Thyroid gland (tissue), 4 donors: Measurements from ENCODE around the gene ALDH1A2. TPM values are rescaled to one million over a fixed set of nuclear protein-coding genes. Genes with fewer than 3 reads are reported as not detected.

Source experiments
- DNase-seq, 2 donors: peaks; one replicate each; pipeline ENCODE4 v3.0.0-alpha.2; 2019
- H3K27ac ChIP-seq, 3 donors: fragments of 200-600 bp; sonication (generic); 1 replicate in 2 of 3; 2 replicates in 1 of 3; pipeline ENCODE4 v1.5.1; 2016 to 2019; ENCODE audit warnings: mild to moderate bottlenecking in 1 of 3, moderate library complexity in 1 of 3
- H3K27me3 ChIP-seq: fragments of 200-600 bp; sonication (generic); one replicate; pipeline ENCODE4 v1.5.1; 2019
- H3K36me3 ChIP-seq, 2 donors: fragments of 200-600 bp; sonication (generic); one replicate each; pipeline ENCODE4 v1.5.1; 2016 to 2019
- H3K4me1 ChIP-seq, 2 donors: fragments of 200-600 bp; sonication (generic); one replicate each; pipeline ENCODE4 v1.5.1; 2017 to 2019
- H3K4me3 ChIP-seq, 3 donors: fragments of 200-600 bp; sonication (generic); replicated peaks in 1 of 3; 1 replicate in 2 of 3; 2 replicates in 1 of 3; pipeline ENCODE4 v1.5.1; 2016; ENCODE audit warnings: mild to moderate bottlenecking in 1 of 3
- H3K9me3 ChIP-seq: fragments of 200-600 bp; sonication (generic); one replicate; pipeline ENCODE4 v1.5.1; 2017
- POLR2A ChIP-seq, 2 donors: fragments of 450-650 bp; IDR thresholded peaks; one replicate each; pipeline ENCODE4 v1.6.1; 2017; ENCODE audit warnings: antibody characterized with exemption in 2 of 2, mild to moderate bottlenecking in 2 of 2, moderate library complexity in 1 of 2
- WGBS, 2 donors: methylation state at CpG; one replicate each; pipeline ENCODE4 v1.1.5; 2017; 5-methylcytosine and 5-hydroxymethylcytosine counted together
- intact Hi-C: fragments of 100-400 bp; cut with DNase I; formaldehyde crosslinking; loops from one replicate; pipeline ENCODE4 v1.15.1; 2023
- total RNA-seq, 4 donors: library from RNA; depleted of rRNA; stranded (reverse); fragments of >200 nt; gene quantifications; one replicate each; pipeline ENCODE4 v1.2.3, GENCODE V29; 2016
- TF ChIP-seq, protein P1 (sequence below), 6 experiments: fragments of 200-600 bp in 3 of 6; fragments of 450-650 bp in 3 of 6; sonication (generic) in 3 of 6; IDR thresholded peaks; one replicate each; pipeline ENCODE4 v1.5.1; 2016 to 2019; ENCODE audit warnings: antibody characterized with exemption in 6 of 6, mild to moderate bottlenecking in 2 of 6, inconsistent platforms in 1 of 6, moderate library complexity in 1 of 6

Gene ALDH1A2
- total RNA-seq, 4 donors from 2014 or later: 0.98 to 12.4 (median 7.3) TPM

- Histone ChIP-seq H3K27ac (no peak overlapping the region), H3K36me3 (no peaks in the 10 kb centered on the region), H3K27me3 (no peaks in the 10 kb centered on the region), H3K4me3 (no peak overlapping the region), H3K4me1 (peaks cover 0 to 3% of the 10 kb centered on the region in 2 donors), H3K9me3 (no peaks in the 10 kb centered on the region)
- TF ChIP-seq, protein P1, sequence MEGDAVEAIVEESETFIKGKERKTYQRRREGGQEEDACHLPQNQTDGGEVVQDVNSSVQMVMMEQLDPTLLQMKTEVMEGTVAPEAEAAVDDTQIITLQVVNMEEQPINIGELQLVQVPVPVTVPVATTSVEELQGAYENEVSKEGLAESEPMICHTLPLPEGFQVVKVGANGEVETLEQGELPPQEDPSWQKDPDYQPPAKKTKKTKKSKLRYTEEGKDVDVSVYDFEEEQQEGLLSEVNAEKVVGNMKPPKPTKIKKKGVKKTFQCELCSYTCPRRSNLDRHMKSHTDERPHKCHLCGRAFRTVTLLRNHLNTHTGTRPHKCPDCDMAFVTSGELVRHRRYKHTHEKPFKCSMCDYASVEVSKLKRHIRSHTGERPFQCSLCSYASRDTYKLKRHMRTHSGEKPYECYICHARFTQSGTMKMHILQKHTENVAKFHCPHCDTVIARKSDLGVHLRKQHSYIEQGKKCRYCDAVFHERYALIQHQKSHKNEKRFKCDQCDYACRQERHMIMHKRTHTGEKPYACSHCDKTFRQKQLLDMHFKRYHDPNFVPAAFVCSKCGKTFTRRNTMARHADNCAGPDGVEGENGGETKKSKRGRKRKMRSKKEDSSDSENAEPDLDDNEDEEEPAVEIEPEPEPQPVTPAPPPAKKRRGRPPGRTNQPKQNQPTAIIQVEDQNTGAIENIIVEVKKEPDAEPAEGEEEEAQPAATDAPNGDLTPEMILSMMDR (IDR thresholded peaks at IDR 0.05): no peak
- TF ChIP-seq POLR2A (IDR thresholded peaks at IDR 0.05): no peak
- intact Hi-C loops: no loop called here
- 82 to 90% methylated on average over 9 of the region's 9 CpGs for WGBS, 2 donors
- no peak for DNase-seq
Observed at GRCh38 chr15:57948351-57949289, 116.9 kb downstream of the ALDH1A2 start.

DNA sequence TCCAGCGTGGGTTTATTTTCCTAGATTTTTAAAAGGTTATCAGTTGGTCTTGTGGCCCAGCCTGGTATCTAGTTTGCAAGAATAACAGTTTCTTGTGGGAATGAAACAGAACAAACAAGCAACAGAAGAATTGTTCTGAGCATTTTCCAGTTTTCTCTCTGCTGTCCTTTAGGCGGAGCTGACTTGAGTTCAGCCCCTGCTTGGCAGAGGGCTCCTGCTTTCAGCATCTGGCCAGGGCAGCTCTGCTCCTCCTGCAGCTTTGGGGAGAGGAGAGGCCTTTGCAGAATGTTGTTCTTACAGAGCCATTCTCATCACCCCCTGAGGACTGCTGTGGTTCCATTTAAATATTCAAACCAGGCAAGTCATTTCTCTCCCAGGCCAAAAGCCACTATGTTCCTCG, 117.7 kb downstream of the ALDH1A2 start:
- H3K27ac ChIP-seq: no peak overlapping the region
- DNase-seq: no peak
- H3K4me3 ChIP-seq: no peak overlapping the region
- intact Hi-C loops: no loop called here
- H3K27me3 ChIP-seq: no peaks in the 10 kb centered on the region
- H3K9me3 ChIP-seq: no peaks in the 10 kb centered on the region
- no peaks in the 10 kb centered on the region for H3K36me3 ChIP-seq
- TF ChIP-seq, protein P1 (IDR thresholded peaks at IDR 0.05): no peak
- TF ChIP-seq POLR2A (IDR thresholded peaks at IDR 0.05): no peak
- WGBS, 2 donors: 55 to 64% methylated on average over 3 of the region's 3 CpGs
- peaks cover 0 to 3% of the 10 kb centered on the region in 2 donors for H3K4me1 ChIP-seq

GRCh38 chr15:57947282-57947681, 118.2 kb downstream of the ALDH1A2 start:
- no peaks in the 10 kb centered on the region for H3K9me3 ChIP-seq
- no peaks in the 10 kb centered on the region for H3K27me3 ChIP-seq
- no peak for DNase-seq
- TF ChIP-seq POLR2A (IDR thresholded peaks at IDR 0.05): no peak
- TF ChIP-seq, protein P1 (IDR thresholded peaks at IDR 0.05): no peak
- no peak overlapping the region for H3K4me3 ChIP-seq
- H3K27ac ChIP-seq: no peak overlapping the region
- H3K36me3 ChIP-seq: no peaks in the 10 kb centered on the region
- H3K4me1 ChIP-seq: peaks cover 0 to 3% of the 10 kb centered on the region in 2 donors
- intact Hi-C loops: no loop called here
- 79 to 81% methylated on average over 4 of the region's 4 CpGs for WGBS, 2 donors

GRCh38 chr15:57946491-57947048, 118.9 kb downstream of the ALDH1A2 start:
- Histone ChIP-seq H3K9me3 (no peaks in the 10 kb centered on the region), H3K27ac (no peak overlapping the region), H3K4me1 (peaks cover 0 to 3% of the 10 kb centered on the region in 2 donors), H3K27me3 (no peaks in the 10 kb centered on the region), H3K4me3 (no peak overlapping the region), H3K36me3 (no peaks in the 10 kb centered on the region)
- 89 to 90% methylated on average over 3 of the region's 3 CpGs for WGBS, 2 donors
- TF ChIP-seq POLR2A (IDR thresholded peaks at IDR 0.05): no peak
- TF ChIP-seq, protein P1 (IDR thresholded peaks at IDR 0.05): no peak
- DNase-seq: no peak
- intact Hi-C loops: no loop called here

DNA sequence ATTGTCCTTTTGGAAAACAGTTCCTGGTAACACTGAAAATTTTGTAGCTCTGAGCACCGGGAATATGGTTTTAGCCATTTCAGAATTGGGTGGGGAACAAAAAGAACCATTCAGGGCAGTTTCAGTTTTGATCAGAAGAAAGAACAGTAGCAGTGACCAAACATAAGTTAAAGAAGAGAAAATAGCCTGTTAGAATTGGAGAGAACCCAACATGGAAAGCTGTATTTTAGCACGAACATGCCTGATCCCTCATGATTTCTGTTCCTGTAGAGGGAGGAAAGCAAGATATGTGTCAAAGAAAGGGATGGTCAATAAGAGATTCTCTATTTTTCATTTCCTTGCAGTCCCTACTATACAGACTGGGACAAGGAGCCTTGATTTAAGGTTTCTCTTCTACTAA, 119.9 kb downstream of the ALDH1A2 start:
- intact Hi-C loops: no loop called here
- DNase-seq: no peak

More for the DNA sequence above, 119.9 kb downstream of the ALDH1A2 start:
- Histone ChIP-seq H3K4me1 (peaks cover 0 to 3% of the 10 kb centered on the region in 2 donors), H3K27ac (no peak overlapping the region), H3K4me3 (no peak overlapping the region), H3K27me3 (no peaks in the 10 kb centered on the region), H3K36me3 (no peaks in the 10 kb centered on the region), H3K9me3 (no peaks in the 10 kb centered on the region)
- 92 to 93% methylated on average over 2 of the region's 2 CpGs for WGBS, 2 donors
- TF ChIP-seq, protein P1 (IDR thresholded peaks at IDR 0.05): no peak
- no peak for TF ChIP-seq POLR2A (IDR thresholded peaks at IDR 0.05)
